Mammary microvascular endothelial cell (primary cell): Measurements from ENCODE around the gene HDAC7. TPM values are rescaled to one million over a fixed set of nuclear protein-coding genes. Genes with fewer than 3 reads are reported as not detected.

ENCODE experiments used
- total RNA-seq: library from RNA; depleted of rRNA; stranded (reverse); fragments of >200 nt; gene quantifications from 2 replicates; pipeline ENCODE4 v1.2.3, GENCODE V29; 2015

The HDAC7 gene
- total RNA-seq, result 80.1 and 81.8 TPM in 2 replicates

DNA sequence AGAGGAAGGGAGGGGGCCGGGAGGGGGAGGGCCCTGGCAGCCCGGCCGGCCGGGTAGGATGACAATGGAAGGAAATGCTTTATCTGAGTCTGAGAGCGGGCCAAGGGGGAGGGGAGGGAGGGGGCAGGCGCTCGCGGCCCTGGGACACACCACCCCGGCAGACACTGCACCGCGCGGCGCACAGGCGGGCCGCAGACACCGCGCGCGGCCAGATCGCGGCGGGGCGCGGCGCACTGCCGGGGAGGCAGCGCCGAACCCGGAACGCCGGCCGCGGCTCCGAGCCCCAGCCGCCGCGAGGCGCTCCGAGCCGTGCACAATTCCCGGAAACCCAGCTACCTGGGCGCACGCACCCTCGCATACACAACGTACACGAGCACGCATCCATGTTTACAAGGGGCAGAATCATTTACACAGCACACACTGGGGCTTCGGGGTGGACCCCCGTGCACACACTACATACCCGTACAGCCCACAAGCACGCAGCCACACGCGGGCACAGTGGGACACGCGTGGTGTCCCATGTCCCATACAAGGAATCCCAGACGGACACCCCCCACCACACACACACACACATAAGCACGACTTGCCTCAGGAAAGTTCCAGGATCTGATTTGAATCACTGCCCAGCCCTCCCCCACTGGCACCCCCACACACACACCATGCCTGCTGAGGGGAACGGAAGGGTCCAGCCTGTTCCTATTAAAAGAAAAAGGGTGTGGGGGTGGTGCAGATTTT, at the start of gene HDAC7:
Gene HDAC7 (minus strand): TSS at position 8 of the 735 bp plus-strand sequence. CDS start 118 bp downstream, outside the sequence.

DNA sequence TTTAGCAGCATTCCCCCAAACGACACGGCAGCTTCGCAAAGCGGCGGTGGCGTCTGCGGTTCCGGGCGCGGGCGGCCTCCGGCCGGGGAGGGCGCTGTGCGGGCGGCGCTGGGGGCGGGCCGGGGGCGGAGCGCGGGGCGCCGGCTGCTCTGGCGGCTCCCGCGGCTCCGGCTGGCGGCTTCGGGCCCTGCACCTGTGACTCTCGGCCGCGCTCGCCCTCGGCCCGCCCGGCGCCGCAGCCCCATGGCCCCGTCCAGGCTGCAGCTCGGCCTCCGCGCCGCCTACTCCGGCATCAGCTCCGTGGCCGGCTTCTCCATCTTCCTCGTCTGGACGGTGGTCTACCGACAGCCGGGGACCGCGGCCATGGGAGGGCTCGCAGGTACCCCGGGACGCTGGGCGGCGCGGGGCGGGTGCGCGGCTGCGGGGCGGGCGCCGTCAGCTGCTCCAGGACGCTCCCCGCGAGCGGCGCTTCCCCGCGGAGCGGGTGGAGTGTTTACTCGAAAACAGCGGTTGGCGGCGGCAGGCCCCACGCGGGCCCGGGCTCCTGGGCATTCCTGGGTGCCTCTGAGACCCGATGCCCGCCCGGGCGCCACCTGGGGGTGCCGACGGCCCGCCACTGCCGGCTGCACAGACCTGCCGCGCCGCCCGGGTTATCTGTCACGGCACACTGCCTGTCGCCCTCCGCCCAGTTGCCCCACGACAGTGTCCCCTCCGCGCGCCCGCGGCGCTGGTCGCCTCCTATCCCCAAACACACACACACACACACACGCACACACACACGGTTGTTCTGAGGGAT, 46.4 kb downstream of the HDAC7 start, which contains the start of gene SLC48A1:
Gene SLC48A1 (plus strand): TSS at position 177 of the 796 bp plus-strand sequence. CDS start 67 bp downstream, at position 244.

DNA sequence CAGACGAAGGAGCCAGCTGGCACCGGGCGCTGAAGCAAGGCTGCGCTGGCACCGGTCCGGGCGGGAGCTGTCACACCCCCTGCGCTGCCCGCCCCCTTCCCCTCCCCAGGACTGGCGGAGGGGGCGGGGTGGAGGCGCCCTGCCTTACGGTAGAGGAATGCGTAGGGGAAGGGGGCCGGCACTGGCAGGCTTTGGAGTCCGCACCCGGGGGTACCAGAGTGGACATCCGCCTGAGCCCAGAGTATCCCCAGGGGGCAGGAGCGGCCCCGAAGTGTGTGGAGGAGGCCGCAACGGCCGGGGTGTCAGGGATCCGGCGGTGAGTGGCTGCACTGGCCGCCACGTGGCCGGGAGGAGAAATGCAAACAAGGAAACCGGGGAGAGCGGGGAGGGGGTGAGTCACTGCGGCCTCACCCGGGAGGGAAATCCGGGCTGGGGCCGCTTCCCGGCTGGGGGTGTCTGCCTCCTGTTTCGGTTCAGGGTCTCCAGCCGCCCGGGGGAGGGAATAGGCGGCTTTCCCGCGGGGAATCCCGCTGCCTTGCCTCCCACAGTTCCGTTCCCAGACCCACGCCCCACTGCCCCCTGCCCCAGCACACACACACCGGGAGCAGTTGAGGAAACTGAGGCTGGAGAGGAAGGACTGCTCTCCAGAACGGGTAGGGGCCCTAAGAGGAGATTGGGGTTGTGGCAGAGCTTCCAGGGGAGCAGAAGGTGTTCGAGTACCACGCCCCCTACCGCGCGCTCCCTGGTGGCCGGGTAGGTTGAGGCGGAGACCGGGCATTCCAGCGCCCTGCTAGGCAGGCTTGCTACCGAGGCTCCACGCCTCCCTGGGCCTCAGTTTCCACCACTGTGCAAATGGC, 60.6 kb downstream of the HDAC7 start, which contains the start of gene RAPGEF3:
Gene RAPGEF3 (minus strand): TSS at position 47 of the 857 bp plus-strand sequence. CDS start 324 bp downstream, outside the sequence.

Other genes starting within 250 kb of the HDAC7 start
- gene RPAP3, start 113.9 kb downstream of the HDAC7 start, total RNA-seq, result 14.9 and 18.0 TPM in 2 replicates
- gene ENDOU, start 94.4 kb downstream of the HDAC7 start, total RNA-seq, result not detected in 2 replicates
- gene RAPGEF3, start 61.0 kb downstream of the HDAC7 start, total RNA-seq, result 41.9 and 44.4 TPM in 2 replicates
- 23.0 and 23.1 TPM in 2 replicates for gene SLC48A1, start 46.7 kb downstream of the HDAC7 start, total RNA-seq
- 0.44 and 0.60 TPM in 2 replicates for gene VDR, start 85.1 kb upstream of the HDAC7 start, total RNA-seq
- gene TMEM106C, start 143.7 kb upstream of the HDAC7 start, total RNA-seq, result 91.7 and 100.0 TPM in 2 replicates
- not detected in 2 replicates for gene COL2A1, start 184.6 kb upstream of the HDAC7 start, total RNA-seq